B cell (primary cell): ENCODE measurements around the gene JMJD4. TPM values are rescaled to one million over a fixed set of nuclear protein-coding genes. Genes with fewer than 3 reads are reported as not detected.

ENCODE experiments used
- ATAC-seq: fragments of 200-7000 bp; cut with Tn5 transposase; one replicate; pipeline ENCODE4 v1.10.0; 2021; ENCODE audit warnings: low read depth, mild to moderate bottlenecking, moderate number of reproducible peaks, moderate library complexity
- CTCF ChIA-PET: fragments of 350-600 bp; sonication (Branson Sonifier 250); formaldehyde crosslinking; loops from one replicate; lab custom pipeline; 2021; ENCODE audit warnings: antibody characterized with exemption, inconsistent platforms; lab: Charles Lee
- POLR2A ChIA-PET: fragments of 350-600 bp; sonication (Branson Sonifier 250); formaldehyde crosslinking; loops from one replicate; lab custom pipeline; 2021; ENCODE audit warnings: antibody characterized with exemption; lab: Charles Lee
- DNase-seq: peaks from one replicate; pipeline ENCODE4 v3.0.0; 2013
- H2AFZ ChIP-seq: 2 replicates; pipeline ENCODE4 v1.6.1; 2012; ENCODE audit warnings: mild to moderate bottlenecking, low read depth, low read length; ENCODE audit not compliant: insufficient read depth, poor library complexity, severe bottlenecking
- H3K27ac ChIP-seq, 2 donors: 1 replicate in 1 of 2; 2 replicates in 1 of 2; pipeline ENCODE4 v1.5.1; 2012 to 2013; ENCODE audit warnings: low read length in 2 of 2, mild to moderate bottlenecking in 2 of 2, moderate library complexity in 1 of 2
- H3K27me3 ChIP-seq, 4 experiments: fragments of 200-600 bp in 1 of 4; sonication (generic) in 1 of 4; replicated peaks in 1 of 4; 1 replicate in 2 of 4; 2 replicates in 2 of 4; pipeline versions ENCODE4 v1.6.1 to v1.7.0; 2013 to 2016; ENCODE audit warnings: low read length in 3 of 4, mild to moderate bottlenecking in 2 of 4, mixed read lengths in 1 of 4, moderate library complexity in 1 of 4; ENCODE audit not compliant: insufficient read depth in 4 of 4, control insufficient read depth in 3 of 4; ENCODE audit errors: control extremely low read depth in 1 of 4
- H3K36me3 ChIP-seq, 2 experiments: replicated peaks in 1 of 2; 1 replicate in 1 of 2; 2 replicates in 1 of 2; pipeline versions ENCODE4 v1.6.1 to v1.7.1; 2013; ENCODE audit warnings: low read length in 1 of 2; ENCODE audit not compliant: insufficient read depth in 2 of 2, control insufficient read depth in 1 of 2; ENCODE audit errors: control extremely low read depth in 1 of 2, extremely low read depth in 1 of 2
- H3K4me1 ChIP-seq, 2 donors: fragments of 200-600 bp in 1 of 2; sonication (generic) in 1 of 2; 1 replicate in 1 of 2; 2 replicates in 1 of 2; pipeline versions ENCODE4 v1.5.1 to v1.6.1; 2013 to 2017; ENCODE audit warnings: low read length in 2 of 2; ENCODE audit not compliant: control insufficient read depth in 2 of 2, insufficient read depth in 2 of 2
- H3K4me2 ChIP-seq: replicated peaks from 2 replicates; pipeline ENCODE3; 2012; ENCODE audit warnings: mild to moderate bottlenecking, low read depth, low read length; ENCODE audit not compliant: poor library complexity, severe bottlenecking
- H3K4me3 ChIP-seq, 5 experiments: fragments of 200-600 bp in 1 of 5; sonication (generic) in 1 of 5; 1 replicate in 3 of 5; 2 replicates in 2 of 5; pipeline versions ENCODE4 v1.5.1 to v1.7.0; 2011 to 2016; ENCODE audit warnings: low read length in 4 of 5, mild to moderate bottlenecking in 4 of 5, low read depth in 2 of 5, control low read depth in 1 of 5, moderate library complexity in 1 of 5; ENCODE audit not compliant: insufficient read depth in 1 of 5; ENCODE audit errors: control extremely low read depth in 1 of 5, extremely low read depth in 1 of 5
- H3K79me2 ChIP-seq: fragments of 200-600 bp; sonication (generic); one replicate; pipeline ENCODE4 v1.6.0; 2016; ENCODE audit warnings: low read length; ENCODE audit not compliant: control insufficient read depth, insufficient read depth
- H3K9ac ChIP-seq: fragments of 200-600 bp; sonication (generic); 2 replicates; pipeline ENCODE4 v1.6.1; 2017; ENCODE audit warnings: mild to moderate bottlenecking, low read length, moderate library complexity
- H3K9me3 ChIP-seq, 3 donors: one replicate each; pipeline versions ENCODE4 v1.6.1 to v1.7.1; 2013; ENCODE audit warnings: low read length in 2 of 3; ENCODE audit not compliant: control insufficient read depth in 2 of 3, insufficient read depth in 1 of 3; ENCODE audit errors: control extremely low read depth in 1 of 3
- H4K20me1 ChIP-seq: 2 replicates; pipeline ENCODE4 v1.6.0; 2012; ENCODE audit warnings: mild to moderate bottlenecking, low read length; ENCODE audit not compliant: insufficient read depth, control insufficient read depth, poor library complexity, severe bottlenecking
- H3K27ac Mint-ChIP-seq: one replicate; pipeline ENCODE4 v1.8.0; 2021; ENCODE audit warnings: mixed read lengths
- H3K27me3 Mint-ChIP-seq: one replicate; pipeline ENCODE4 v1.8.0; 2021; ENCODE audit warnings: mixed read lengths
- H3K4me1 Mint-ChIP-seq: one replicate; pipeline ENCODE4 v1.8.0; 2021; ENCODE audit warnings: mixed read lengths
- H3K4me3 Mint-ChIP-seq: one replicate; pipeline ENCODE4 v1.8.0; 2021; ENCODE audit warnings: mixed read lengths
- H3K9me3 Mint-ChIP-seq: one replicate; pipeline ENCODE4 v1.8.0; 2022; ENCODE audit warnings: mixed read lengths; ENCODE audit not compliant: insufficient read depth
- CTCF ChIP-seq: fragments of 200-600 bp; IDR thresholded peaks from one replicate; pipeline ENCODE4 v1.8.0; 2022; ENCODE audit warnings: antibody characterized with exemption, mild to moderate bottlenecking
- EZH2 ChIP-seq: IDR thresholded peaks from 2 replicates; pipeline ENCODE4 v1.6.1; 2012; ENCODE audit warnings: borderline replicate concordance, low read depth, mild to moderate bottlenecking, moderate library complexity, low read length; ENCODE audit not compliant: insufficient read depth, poor library complexity, severe bottlenecking
- WGBS: methylation state at CpG from one replicate; pipeline ENCODE4 v1.1.5; 2013; ENCODE audit warnings: missing lambda C conversion rate; ENCODE audit not compliant: insufficient coverage; 5-methylcytosine and 5-hydroxymethylcytosine counted together
- intact Hi-C: fragments of 100-400 bp; cut with micrococcal nuclease; formaldehyde crosslinking; loops from one replicate; pipeline ENCODE4 v1.10.0; 2022
- polyA plus RNA-seq: library from polyadenylated mRNA; depleted of rRNA; stranded (reverse); fragments of >200 nt; gene quantifications from 2 replicates; pipeline ENCODE4 v1.2.3, GENCODE V29; 2012
- total RNA-seq, 2 donors: library from RNA; stranded (reverse); fragments of 120-200 nt in 1 of 2; gene quantifications; 1 replicate in 1 of 2; 2 replicates in 1 of 2; pipeline versions ENCODE4 v1.2.3 to v1.2.4, GENCODE V29; 2013 to 2022

The JMJD4 gene
- total and polyA plus RNA-seq, 2 donors (not counting 1 experiment from before 2014, with no cell fraction given), result 29.9 to 30.6 TPM

DNA sequence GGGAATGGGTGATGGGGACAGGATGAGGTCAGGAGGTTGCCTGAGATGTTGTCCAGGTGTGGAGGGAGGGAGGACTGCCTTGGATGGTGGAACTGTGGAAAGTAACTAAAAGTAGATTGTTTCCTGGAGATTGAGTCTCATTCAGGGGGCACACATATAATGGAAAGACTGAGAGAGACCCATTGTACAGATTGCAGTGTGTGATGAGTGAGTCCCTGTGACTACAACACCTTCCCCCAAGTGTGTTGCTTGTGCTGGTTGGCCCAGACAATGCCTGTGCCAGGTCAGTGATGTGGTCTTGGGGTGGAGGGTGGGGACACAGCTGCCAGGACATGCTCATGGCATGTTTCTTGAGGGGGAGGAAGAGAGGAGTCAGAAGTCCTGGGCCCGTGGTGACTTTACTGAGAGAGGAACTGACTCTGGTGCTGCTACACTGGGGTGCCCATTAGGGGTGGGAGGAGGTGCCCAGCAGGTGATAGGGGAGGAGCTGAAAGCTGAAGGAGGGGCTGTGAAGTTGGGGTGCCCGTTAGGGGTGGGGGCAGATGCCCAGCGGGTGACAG, 5.4 kb upstream of the JMJD4 start:
- Histone ChIP-seq H3K27ac (no peak overlapping the region), H2AFZ (no peak overlapping the region), H3K4me2 (no peak overlapping the region), H4K20me1 (peaks cover 55% of the 10 kb centered on the region), H3K4me3 (no peak overlapping the region), H3K9ac (no peak overlapping the region), H3K4me1 (peaks cover 7 to 8% of the 10 kb centered on the region in 2 donors), H3K36me3 (peaks cover 0 to 2% of the 10 kb centered on the region in 2 experiments), H3K9me3 (no peaks in the 10 kb centered on the region), H3K27me3 (no peaks in the 10 kb centered on the region), H3K79me2 (peaks cover 96% of the 10 kb centered on the region)
- POLR2A ChIA-PET, result no interaction called here
- peaks cover 45% of the 10 kb centered on the region for H3K4me1 Mint-ChIP-seq
- H3K27ac Mint-ChIP-seq, result no peak overlapping the region
- intact Hi-C loops, result no loop called here
- no peaks in the 10 kb centered on the region for H3K27me3 Mint-ChIP-seq
- H3K4me3 Mint-ChIP-seq, result no peak overlapping the region
- CTCF ChIA-PET, result no interaction called here
- no peak for TF ChIP-seq EZH2
- TF ChIP-seq CTCF, result no peak
- WGBS, result 82% methylated on average over 3 of the region's 3 CpGs
- ATAC-seq (no peak), DNase-seq (no peak)
- no peaks in the 10 kb centered on the region for H3K9me3 Mint-ChIP-seq

DNA sequence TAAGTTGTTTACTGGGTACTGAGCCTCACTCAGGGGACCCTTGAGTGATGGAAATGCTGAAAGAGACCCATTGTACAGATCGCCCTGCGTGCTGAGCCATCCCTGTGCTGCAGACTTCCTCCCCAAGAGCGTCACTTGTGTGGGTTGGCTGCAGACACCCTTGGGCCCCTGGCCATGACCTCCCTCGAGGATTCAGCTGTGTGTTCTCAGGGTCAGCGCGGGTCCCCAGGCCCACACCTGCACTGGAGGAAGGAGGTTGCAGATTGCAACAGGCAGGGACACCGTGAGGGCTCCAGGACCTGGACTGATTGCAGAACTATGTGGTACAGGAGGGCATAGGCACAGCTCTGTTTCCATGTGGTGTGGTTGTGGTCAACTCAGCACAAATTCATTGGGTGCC, 4.5 kb upstream of the JMJD4 start:
- H2AFZ ChIP-seq, result no peak overlapping the region
- H3K4me3 Mint-ChIP-seq, result no peak overlapping the region
- POLR2A ChIA-PET, result no interaction called here

More for the DNA sequence above, 4.5 kb upstream of the JMJD4 start:
- no peak overlapping the region for H3K27ac Mint-ChIP-seq
- Histone ChIP-seq H3K9ac (no peak overlapping the region), H3K4me2 (no peak overlapping the region), H3K79me2 (peaks cover 94% of the 10 kb centered on the region), H3K4me1 (peaks cover 7 to 9% of the 10 kb centered on the region in 2 donors), H3K36me3 (peaks cover 0 to 2% of the 10 kb centered on the region in 2 experiments), H4K20me1 (peaks cover 46% of the 10 kb centered on the region), H3K27ac (no peak overlapping the region), H3K4me3 (no peak overlapping the region), H3K9me3 (no peaks in the 10 kb centered on the region), H3K27me3 (no peaks in the 10 kb centered on the region)
- CTCF ChIA-PET, result no interaction called here
- H3K4me1 Mint-ChIP-seq, result peaks cover 41% of the 10 kb centered on the region
- H3K27me3 Mint-ChIP-seq, result no peaks in the 10 kb centered on the region
- TF ChIP-seq EZH2 (no peak), CTCF (no peak)
- 72% methylated on average over 6 of the region's 7 CpGs for WGBS
- ATAC-seq (no peak), DNase-seq (no peak)
- H3K9me3 Mint-ChIP-seq, result no peaks in the 10 kb centered on the region
- intact Hi-C loops, result loop anchor here (5.0 kb wide), 1 partner anchor 1107 kb away; no protein-coding TSS in a partner anchor
